ENCODE results near the gene SMO. TPM values are rescaled to one million over a fixed set of nuclear protein-coding genes. Genes with fewer than 3 reads are reported as not detected.

SMO gene
- total and polyA plus RNA-seq, 9 of the 15 experiments (the other 6 are each of a cell fraction or from before 2014, with no cell fraction given) = 0.05 to 0.13 (median 0.10) TPM; not detected in 5

DNA sequence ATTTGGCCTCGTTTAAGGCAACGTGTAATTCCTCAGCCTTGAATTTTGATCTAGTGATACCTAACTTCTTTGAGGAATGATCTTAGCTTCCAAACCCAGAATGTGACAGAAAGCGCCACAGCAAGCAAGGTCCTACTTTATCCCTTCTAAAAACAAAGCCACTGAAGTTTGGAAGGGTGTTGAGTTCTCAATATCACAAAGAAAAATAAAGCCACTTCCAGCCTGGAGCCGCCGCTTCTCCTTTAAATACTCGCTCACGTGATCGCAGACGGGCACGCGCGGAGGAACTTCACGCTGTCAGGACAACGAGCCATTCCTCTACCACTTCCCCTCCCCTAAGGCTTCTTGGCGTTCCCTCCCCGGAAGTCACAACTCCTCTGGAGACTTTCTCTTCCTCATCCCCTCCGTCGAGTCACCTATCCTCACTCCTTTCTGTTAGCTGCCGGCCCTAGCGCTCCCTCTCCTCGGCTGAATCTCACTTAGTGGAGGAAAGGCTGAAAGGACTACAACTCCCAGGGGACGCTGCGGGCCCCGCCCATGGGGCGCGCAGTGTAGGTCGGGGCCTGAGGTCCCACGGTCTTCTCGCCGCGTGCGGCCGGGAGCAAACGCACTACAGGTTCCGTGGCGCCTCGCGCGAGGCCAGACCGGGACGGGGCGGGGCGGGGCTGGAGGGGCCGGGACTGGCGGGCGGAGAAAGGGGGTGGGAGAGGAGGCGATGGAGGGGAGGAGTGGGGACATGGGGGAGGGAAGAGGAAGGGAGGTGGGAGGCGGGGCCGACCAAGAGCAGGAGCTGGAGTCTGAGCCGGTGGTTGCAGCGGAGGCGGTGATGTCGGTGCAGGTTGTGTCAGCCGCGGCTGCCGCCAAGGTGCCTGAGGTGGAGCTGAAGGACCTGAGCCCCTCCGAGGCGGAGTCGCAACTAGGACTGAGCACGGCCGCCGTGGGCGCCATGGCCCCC, 36.1 kb downstream of the SMO start, which contains the start of gene AHCYL2 (continued):
- TF ChIP-seq, protein P1, sequence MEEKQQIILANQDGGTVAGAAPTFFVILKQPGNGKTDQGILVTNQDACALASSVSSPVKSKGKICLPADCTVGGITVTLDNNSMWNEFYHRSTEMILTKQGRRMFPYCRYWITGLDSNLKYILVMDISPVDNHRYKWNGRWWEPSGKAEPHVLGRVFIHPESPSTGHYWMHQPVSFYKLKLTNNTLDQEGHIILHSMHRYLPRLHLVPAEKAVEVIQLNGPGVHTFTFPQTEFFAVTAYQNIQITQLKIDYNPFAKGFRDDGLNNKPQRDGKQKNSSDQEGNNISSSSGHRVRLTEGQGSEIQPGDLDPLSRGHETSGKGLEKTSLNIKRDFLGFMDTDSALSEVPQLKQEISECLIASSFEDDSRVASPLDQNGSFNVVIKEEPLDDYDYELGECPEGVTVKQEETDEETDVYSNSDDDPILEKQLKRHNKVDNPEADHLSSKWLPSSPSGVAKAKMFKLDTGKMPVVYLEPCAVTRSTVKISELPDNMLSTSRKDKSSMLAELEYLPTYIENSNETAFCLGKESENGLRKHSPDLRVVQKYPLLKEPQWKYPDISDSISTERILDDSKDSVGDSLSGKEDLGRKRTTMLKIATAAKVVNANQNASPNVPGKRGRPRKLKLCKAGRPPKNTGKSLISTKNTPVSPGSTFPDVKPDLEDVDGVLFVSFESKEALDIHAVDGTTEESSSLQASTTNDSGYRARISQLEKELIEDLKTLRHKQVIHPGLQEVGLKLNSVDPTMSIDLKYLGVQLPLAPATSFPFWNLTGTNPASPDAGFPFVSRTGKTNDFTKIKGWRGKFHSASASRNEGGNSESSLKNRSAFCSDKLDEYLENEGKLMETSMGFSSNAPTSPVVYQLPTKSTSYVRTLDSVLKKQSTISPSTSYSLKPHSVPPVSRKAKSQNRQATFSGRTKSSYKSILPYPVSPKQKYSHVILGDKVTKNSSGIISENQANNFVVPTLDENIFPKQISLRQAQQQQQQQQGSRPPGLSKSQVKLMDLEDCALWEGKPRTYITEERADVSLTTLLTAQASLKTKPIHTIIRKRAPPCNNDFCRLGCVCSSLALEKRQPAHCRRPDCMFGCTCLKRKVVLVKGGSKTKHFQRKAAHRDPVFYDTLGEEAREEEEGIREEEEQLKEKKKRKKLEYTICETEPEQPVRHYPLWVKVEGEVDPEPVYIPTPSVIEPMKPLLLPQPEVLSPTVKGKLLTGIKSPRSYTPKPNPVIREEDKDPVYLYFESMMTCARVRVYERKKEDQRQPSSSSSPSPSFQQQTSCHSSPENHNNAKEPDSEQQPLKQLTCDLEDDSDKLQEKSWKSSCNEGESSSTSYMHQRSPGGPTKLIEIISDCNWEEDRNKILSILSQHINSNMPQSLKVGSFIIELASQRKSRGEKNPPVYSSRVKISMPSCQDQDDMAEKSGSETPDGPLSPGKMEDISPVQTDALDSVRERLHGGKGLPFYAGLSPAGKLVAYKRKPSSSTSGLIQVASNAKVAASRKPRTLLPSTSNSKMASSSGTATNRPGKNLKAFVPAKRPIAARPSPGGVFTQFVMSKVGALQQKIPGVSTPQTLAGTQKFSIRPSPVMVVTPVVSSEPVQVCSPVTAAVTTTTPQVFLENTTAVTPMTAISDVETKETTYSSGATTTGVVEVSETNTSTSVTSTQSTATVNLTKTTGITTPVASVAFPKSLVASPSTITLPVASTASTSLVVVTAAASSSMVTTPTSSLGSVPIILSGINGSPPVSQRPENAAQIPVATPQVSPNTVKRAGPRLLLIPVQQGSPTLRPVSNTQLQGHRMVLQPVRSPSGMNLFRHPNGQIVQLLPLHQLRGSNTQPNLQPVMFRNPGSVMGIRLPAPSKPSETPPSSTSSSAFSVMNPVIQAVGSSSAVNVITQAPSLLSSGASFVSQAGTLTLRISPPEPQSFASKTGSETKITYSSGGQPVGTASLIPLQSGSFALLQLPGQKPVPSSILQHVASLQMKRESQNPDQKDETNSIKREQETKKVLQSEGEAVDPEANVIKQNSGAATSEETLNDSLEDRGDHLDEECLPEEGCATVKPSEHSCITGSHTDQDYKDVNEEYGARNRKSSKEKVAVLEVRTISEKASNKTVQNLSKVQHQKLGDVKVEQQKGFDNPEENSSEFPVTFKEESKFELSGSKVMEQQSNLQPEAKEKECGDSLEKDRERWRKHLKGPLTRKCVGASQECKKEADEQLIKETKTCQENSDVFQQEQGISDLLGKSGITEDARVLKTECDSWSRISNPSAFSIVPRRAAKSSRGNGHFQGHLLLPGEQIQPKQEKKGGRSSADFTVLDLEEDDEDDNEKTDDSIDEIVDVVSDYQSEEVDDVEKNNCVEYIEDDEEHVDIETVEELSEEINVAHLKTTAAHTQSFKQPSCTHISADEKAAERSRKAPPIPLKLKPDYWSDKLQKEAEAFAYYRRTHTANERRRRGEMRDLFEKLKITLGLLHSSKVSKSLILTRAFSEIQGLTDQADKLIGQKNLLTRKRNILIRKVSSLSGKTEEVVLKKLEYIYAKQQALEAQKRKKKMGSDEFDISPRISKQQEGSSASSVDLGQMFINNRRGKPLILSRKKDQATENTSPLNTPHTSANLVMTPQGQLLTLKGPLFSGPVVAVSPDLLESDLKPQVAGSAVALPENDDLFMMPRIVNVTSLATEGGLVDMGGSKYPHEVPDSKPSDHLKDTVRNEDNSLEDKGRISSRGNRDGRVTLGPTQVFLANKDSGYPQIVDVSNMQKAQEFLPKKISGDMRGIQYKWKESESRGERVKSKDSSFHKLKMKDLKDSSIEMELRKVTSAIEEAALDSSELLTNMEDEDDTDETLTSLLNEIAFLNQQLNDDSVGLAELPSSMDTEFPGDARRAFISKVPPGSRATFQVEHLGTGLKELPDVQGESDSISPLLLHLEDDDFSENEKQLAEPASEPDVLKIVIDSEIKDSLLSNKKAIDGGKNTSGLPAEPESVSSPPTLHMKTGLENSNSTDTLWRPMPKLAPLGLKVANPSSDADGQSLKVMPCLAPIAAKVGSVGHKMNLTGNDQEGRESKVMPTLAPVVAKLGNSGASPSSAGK (IDR thresholded peaks at IDR 0.05) = peak; percentile 96
- TF ChIP-seq, protein P2, sequence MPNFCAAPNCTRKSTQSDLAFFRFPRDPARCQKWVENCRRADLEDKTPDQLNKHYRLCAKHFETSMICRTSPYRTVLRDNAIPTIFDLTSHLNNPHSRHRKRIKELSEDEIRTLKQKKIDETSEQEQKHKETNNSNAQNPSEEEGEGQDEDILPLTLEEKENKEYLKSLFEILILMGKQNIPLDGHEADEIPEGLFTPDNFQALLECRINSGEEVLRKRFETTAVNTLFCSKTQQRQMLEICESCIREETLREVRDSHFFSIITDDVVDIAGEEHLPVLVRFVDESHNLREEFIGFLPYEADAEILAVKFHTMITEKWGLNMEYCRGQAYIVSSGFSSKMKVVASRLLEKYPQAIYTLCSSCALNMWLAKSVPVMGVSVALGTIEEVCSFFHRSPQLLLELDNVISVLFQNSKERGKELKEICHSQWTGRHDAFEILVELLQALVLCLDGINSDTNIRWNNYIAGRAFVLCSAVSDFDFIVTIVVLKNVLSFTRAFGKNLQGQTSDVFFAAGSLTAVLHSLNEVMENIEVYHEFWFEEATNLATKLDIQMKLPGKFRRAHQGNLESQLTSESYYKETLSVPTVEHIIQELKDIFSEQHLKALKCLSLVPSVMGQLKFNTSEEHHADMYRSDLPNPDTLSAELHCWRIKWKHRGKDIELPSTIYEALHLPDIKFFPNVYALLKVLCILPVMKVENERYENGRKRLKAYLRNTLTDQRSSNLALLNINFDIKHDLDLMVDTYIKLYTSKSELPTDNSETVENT (CRISPR knock-in tag; IDR thresholded peaks at IDR 0.05) = no peak
- TF ChIP-seq, protein P3, sequence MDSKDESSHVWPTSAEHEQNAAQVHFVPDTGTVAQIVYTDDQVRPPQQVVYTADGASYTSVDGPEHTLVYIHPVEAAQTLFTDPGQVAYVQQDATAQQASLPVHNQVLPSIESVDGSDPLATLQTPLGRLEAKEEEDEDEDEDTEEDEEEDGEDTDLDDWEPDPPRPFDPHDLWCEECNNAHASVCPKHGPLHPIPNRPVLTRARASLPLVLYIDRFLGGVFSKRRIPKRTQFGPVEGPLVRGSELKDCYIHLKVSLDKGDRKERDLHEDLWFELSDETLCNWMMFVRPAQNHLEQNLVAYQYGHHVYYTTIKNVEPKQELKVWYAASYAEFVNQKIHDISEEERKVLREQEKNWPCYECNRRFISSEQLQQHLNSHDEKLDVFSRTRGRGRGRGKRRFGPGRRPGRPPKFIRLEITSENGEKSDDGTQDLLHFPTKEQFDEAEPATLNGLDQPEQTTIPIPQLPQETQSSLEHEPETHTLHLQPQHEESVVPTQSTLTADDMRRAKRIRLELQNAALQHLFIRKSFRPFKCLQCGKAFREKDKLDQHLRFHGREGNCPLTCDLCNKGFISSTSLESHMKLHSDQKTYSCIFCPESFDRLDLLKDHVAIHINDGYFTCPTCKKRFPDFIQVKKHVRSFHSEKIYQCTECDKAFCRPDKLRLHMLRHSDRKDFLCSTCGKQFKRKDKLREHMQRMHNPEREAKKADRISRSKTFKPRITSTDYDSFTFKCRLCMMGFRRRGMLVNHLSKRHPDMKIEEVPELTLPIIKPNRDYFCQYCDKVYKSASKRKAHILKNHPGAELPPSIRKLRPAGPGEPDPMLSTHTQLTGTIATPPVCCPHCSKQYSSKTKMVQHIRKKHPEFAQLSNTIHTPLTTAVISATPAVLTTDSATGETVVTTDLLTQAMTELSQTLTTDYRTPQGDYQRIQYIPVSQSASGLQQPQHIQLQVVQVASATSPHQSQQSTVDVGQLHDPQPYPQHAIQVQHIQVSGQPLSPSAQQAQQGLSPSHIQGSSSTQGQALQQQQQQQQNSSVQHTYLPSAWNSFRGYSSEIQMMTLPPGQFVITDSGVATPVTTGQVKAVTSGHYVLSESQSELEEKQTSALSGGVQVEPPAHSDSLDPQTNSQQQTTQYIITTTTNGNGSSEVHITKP (IDR thresholded peaks at IDR 0.05; ENCODE audit: partially characterized antibody) = peak; percentile 59

Measured in K562 (cell line).